ENCODE results near the gene GRID1. TPM values are rescaled to one million over a fixed set of nuclear protein-coding genes. Genes with fewer than 3 reads are reported as not detected.
"Not testable (repeated sequence)": the region's sequence is repeated elsewhere in the genome, so short reads cannot be mapped to it uniquely, and the experiment has no call there.

Gene GRID1
- total RNA-seq, 1 experiment from 2014 or later: 0.05 TPM

DNA sequence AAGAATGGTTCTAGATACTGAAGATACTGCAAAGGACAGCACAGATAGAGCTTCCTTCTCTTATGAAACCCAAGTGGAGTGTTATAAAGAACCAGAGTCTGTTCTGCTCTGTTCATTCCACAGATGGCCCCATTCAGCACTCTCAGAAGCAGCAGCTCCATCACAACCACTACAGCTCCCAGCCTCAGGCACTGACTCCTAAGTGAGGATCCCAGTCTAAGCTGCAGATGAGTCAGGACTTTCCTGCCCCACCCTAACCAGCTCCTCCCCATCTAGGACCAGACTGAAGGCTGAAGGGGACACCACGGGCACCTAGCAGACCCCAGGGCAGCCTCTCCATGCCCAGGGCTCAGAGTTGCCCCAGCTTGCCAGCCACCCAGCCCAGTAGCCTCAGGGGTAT lies 379.8 kb downstream of the GRID1 start:
- DNase-seq (ENCODE audit: extremely low read depth, low read depth): no peak

DNA sequence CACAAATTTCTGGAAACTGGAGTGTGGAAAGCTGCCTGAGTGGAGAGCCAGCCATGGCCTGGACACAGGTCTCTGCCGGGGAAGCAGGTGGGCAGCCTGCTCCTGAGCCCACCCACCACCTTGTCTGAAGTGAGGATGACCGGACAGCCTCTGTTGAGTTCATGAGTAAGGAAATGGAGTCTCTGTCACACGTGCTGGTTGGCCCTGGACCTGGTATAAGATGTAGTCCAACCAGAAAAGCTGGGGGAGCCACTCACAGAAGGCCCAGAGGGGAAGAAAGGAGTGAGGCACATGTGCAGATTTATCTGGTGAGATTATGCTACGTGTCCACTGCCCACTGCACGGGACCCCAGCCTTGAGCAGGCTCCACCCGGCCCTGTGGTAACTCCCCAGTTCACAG lies 383.5 kb downstream of the GRID1 start:
- DNase-seq (ENCODE audit: extremely low read depth, low read depth): no peak

DNA sequence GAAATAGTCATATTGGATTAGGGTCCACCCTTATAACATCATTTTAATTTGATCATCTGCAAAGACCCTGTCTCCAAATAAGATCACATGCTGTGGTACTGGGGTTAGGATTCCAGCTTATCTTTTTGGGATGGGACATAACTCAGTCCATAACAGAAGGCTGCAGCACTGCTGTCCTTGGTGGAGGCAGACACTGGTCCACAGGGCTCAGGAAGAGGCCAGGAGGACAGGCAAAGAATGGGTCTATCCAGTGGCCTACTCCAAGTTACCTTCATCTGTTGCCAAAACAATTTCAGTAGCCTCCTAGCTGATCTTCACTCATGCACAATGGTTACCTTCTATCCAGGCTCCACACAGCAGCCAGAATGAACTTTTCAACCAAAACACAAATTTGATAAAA lies 387.0 kb downstream of the GRID1 start:
- DNase-seq (ENCODE audit: extremely low read depth, low read depth): no peak

DNA sequence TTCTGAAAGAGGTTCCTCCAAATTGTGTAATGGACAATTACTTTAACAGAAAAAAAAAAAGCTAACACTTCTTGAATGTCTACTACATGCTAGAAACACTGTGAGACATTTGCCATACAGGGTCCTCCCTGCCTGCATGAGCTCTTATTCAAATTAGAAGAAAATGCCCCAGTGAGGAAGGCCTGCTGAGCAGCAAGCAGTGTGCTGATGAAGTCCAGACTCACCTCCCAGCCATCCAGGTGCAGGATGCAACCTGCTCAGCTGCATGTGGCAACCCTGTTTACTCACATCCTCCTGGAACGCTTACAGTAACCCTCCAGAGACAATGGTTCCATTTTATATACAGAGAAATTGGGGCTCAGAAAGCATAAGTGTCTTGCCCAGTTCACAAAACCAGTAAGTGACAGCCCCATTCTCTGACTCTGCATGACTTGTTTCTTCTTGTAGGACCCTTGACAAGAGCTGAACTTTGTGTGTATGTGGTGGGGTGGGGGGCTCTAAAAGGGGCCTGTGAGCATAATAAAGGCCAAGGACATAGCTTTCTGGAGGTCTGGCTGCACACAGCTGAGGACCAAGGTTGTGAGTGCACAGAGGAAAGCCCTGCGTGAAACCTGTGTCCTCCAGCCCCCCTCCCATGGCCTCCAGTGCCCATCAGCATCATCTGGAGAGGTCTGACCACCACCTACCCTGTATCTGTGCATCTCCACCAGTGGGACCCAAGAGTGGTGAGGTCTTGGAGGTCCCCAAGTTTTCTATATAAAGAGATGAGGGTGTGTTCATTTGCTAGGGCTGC lies 387.8 kb downstream of the GRID1 start:
- no peak for DNase-seq (ENCODE audit: extremely low read depth, low read depth)

DNA sequence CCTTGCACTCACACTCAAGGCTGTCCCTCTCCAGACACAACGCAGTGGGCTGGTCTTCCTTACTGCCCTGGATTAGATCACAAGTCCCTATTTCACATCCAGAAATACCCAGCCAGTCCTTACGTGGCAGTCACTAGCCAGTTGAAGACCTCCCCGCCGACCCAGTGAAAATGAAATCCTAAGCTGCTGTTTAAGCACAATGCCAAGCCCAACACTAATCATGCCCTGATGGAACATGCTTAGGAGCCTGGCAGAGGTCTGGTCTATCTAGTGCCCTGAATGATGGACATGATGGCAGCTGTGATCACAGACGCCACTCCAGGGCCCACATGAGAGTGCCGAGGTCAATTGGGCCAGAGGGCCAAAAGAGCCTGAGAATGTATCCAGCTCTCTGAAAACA lies 389.0 kb downstream of the GRID1 start:
- no peak for DNase-seq (ENCODE audit: extremely low read depth, low read depth)

DNA sequence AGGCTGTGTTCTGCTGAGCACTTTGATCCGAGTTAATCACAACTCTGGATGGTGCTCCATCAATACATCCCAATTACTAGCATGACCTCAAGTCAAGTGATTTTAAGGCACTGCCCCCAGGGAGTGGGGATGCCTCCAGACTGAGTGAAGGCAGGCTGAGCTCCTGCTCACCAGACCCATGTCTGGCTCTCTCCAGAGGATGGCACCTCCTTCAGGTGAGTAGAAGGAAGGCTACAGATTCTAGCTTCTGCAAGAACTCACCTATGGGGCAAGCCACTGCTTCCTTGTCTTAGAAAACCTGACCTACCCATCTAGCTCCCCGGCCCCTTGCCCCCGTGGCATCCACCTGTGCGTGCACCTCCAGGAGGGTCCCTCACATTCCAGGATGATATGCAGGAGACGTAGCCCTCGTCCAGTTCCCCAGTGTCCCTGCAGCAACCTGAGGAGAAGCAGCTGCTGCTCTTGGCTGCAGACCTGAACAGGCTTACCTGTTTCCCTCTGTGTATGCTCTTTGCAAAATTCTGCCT lies 390.3 kb downstream of the GRID1 start:
- no peak for DNase-seq (ENCODE audit: extremely low read depth, low read depth)

DNA sequence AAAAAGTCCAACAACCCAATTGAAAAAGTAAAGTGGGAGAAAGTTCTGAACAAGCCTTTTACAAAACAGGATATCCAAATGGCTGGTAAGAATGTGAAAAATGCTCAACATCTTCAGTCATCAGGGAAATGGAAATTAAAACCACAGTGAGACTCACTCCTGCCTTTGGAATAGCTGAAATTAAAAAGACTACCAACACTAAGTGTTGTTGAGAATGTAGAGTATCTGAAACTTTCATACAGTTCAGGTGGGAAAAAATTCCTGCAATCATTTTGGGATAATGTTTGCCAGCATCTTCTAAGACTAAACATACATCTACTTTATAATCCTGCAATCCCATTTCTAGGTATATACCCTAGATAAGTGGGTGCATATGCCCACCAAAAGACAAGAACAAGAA lies 395.1 kb downstream of the GRID1 start:
- DNase-seq (ENCODE audit: extremely low read depth, low read depth): no peak

DNA sequence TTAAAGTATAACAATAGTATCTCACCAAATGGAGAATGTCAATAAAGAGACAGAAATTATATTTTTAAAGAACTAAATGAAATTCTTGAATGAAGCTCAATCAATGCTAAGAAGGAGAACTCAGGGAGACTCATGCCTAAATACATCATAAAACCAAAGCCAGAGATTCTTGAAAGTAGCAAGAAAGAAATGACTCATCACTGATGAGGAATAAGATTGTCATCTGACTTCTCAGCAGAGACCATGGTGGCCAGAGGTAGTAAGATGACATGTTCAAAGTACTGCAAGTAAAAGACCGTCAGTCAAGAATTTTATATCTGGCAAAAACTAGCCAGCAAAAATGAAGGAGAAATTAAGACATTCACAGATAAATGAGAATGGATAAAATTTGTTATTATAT lies 399.0 kb downstream of the GRID1 start:
- no peak for DNase-seq (ENCODE audit: extremely low read depth, low read depth)

DNA sequence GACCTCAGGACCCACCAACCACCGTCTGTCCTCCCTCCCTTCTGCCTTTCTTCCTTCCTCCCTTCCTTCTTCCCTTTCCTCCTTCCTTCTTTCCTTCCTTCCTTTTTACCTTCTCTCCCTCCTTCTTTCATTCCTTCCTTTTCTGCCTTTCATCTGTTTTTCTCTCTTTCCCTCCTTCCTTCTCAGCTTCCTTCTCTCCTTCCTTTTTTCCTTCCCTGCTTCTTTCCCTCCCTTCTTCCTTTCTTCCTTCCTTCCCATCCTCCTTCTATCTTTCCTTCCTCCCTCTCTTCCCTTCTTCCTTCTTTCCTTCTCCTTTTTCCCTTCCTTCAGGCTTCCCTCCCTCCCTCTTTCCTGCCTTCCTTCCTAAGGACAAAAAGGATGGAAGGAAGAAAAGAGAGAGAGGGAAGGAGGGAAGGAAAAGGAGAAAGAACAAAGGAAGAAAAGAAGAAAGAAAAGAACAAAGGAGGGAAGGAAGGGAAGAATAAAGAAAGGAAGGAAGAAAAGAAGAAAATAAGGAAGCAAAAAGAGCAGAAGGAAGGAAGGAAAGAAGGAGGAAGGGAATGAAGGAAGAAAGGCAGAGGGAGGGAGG lies 405.0 kb downstream of the GRID1 start:
- DNase-seq (ENCODE audit: extremely low read depth, low read depth): no peak

DNA sequence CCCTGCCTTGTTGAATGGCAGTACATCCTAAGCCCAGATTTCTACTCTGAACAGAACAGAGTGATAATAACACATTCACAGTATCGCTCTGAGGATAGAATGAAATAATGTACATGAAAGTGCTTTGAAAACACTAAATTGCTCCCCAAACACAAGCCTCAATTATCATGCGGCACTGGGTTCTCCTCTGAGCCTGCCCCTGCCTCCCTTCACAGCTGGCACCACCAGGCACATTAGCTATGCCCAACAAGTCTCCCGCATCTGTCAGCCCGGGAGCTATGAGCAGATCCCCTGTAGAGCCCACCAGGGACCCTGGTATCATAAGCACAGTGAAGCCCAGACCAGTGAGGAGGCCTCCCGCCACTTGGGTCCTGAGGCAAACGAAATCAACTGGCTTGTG lies 405.5 kb downstream of the GRID1 start:
- no peak for DNase-seq (ENCODE audit: extremely low read depth, low read depth)

DNA sequence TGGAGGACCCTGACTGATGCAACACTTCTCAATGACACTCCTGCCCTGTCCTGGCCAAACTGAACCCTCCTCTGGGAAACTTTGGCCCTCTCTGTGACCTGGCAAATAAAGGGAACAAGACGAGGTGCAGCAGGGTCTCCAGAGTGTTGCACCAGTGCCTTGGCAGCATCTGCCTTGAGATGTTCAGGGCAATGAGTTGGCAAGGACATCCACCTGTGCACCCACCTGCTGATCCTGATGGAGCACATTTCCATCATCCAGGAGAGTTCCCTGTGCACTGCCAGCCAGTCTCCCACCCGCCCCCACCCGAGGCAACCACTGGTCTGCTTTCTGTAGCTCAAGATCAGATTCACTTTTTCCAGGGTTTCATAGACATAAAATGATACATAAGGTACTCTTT lies 407.4 kb downstream of the GRID1 start:
- no peak for DNase-seq (ENCODE audit: extremely low read depth, low read depth)

DNA sequence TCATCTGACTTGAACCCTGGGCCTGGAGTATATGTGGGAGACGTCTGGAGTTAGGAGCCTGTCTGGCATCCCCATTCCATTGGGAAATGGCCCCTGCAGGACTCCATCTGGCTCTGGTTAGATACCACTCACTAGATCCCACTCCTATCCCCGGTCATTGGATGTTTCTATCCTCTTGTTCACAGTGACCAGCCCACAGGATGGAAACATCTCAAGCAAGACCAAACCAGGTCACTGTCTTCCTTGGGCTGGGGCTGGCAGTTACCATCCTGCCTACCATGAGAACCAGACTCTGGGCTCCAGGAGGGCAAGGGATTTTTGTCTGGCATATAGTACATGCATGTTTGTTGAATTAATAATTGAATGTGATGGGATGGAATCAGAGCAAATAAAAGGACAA lies 415.7 kb downstream of the GRID1 start:
- DNase-seq (ENCODE audit: extremely low read depth, low read depth): no peak

DNA sequence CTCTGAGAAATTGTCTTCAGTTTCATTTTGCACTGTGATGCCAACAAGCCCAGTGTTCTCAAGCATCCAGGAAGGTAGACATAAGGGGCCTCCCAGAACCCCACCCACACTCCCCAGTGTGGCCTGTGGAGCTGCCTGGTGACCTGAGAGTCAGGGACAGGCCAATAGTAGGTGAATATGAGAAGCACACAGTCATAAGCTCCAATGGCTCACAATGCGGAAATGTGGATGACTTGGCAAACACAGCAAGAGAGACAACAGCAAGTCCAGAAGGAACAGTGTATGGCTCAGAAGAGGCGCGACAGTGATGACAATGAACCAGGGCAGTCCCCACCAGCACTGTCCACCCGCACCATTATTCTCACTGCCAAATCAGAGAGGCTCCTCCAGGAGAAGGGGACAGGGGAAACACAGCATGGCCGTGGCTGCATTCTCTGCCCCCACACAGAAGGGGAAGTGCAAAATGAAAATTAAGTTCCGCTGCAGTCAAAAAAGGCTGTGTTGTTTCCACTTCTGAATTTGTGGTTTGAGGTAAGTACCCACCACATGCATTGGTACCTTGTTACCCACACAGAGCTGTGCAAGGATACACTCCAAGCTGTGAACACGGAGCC lies 419.8 kb downstream of the GRID1 start:
- no peak for DNase-seq (ENCODE audit: extremely low read depth, low read depth)

DNA sequence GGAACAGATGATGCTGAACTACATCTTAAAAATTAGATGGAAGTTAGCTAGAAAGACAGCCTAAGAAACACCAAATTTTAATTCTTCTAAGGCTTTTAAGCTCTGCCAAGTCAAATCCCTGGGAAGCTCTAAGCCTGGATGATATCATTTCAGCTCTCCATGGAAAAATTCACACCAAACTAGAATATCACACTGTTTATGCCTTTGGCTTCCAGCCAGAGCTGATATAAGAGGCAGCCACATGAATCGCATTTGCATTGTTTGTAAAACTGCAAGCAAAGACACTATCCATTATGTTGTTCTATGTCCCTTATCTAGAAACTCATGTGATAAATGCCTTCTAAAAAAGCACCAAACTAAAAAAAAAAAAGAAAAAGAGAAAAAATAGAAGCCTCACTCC lies 430.4 kb downstream of the GRID1 start:
- DNase-seq (ENCODE audit: extremely low read depth, low read depth): no peak

DNA sequence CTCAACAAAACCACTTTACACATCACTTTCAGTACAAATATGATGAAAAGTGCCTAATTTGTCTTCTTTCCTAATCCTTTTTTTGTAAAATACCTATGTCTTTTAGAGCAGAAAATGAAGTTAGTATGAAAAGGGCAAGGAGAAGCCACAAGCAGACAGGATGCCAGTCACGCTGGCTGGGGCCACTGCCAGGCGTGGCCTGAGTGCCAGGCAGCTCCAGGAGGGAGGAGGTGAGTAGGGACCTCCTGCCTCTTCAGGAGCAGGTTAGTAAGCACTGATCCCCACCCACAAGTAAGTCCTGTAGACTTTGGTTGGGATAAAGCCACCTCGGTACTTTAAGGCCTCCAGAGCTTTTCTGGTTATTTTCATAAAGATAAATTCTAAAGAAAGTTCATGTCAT lies 432.0 kb downstream of the GRID1 start:
- no peak for DNase-seq (ENCODE audit: extremely low read depth, low read depth)

DNA sequence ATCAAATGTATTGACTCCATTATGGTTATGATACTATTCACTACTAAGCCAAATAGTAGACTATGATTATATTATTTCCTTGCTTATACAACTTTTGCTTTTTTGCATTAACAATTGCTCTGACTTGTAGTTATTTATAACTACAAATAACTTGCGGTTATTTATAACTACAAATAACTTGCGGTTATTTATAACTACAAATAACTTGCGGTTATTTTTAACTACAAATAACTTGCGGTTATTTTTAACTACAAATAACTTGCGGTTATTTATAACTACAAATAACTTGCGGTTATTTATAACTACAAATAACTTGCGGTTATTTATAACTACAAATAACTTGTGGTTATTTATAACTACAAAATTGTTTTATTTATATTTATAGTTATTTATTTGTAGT lies 436.6 kb downstream of the GRID1 start:
- DNase-seq (ENCODE audit: extremely low read depth, low read depth): not testable (repeated sequence)

DNA sequence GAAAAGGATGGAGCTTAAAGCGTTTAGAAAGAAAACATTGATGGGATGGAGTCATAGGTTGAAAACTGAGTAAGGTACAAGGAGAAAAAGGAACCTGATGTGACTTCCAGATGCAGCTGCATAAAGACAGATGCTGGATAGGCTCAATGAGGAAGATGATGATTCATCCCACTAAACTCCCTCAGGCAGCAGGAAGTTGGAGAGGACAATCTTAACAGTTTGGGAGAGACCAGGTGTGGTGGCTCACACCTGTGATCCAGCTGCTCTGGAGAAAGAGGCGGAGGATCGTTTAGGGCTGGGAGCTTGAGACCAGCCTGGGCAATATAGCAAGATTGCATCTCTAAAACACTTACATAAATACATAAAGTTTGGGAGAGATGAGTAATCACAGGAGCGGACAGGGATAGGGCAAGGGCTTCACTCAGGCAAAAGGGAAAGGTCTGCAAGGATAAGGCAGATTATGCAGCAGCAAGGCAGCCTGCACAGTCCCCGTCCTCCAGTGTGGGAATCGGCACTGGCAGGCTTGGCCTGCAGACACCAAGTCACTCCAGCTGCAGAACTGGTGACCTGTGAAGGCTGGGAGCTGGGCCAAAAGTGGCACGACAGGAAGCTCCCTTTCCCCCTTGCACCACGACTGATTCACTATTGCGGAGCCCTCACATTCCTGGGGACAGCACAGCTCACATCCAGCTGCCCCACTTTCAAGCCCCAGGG lies 438.5 kb downstream of the GRID1 start:
- DNase-seq (ENCODE audit: extremely low read depth, low read depth): no peak

DNA sequence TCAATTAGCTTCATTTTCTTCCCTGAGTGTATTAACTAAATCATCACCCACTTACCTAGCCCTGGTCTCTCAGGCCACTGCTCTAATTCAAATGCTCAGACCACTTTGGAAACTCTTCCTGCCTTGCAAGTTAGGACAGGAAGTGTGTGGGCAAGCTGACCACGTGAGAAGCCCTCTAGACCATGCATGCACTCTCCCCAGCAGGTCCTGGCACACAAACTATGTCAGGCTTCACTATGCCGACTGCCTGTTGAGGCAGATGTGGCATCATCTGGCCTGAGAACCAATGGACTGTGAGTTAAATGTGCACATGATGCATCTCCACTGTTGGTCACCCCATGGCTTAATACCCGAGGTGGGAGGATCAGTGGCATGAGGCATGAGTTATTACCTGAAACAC lies 439.6 kb downstream of the GRID1 start:
- no peak for DNase-seq (ENCODE audit: extremely low read depth, low read depth)

DNA sequence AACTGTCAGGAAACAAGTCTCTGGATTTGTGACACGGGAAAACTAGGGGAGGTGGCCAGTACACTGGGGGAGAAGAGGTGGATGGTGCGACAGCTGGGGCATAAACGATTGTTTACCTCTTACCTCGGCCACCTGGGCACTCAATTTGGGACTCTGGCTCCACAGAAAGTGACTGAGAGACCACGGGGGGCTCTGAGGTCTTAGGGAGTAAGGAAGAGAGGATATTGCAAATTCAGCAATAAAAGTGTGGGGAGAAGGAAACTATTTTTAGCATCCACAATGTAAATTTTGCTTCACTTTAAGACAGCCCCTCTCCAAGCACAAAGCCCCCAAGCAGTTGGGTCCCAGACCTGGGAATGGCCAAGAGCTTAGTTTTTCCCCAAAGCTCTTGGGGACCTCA lies 440.5 kb downstream of the GRID1 start:
- DNase-seq (ENCODE audit: extremely low read depth, low read depth): no peak

DNA sequence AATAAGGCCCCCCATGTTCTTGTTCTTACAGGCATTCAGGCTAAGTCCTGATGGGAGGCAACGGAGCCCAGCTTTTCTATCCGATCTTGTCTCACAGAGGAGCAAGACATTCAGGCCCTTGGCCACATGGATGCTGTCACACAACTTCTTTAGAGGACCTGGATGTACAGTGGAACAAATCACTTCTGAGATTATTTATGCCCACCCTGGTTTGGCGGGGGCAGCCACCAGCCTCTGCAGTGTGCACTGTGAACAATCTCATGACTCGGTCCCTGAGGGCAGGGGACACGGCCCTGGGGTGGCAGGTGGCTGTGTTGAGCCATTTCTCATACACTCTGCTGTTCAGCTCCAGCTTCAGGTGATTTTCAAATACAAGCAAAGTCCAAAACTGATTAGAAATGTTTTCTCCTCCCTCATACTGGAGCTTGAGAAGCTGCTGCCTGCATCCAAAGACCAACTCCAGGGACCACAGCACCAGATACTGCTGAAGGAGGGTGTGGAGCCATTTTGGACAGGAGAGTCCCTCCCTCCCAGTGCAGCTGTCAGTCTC lies 441.3 kb downstream of the GRID1 start:
- DNase-seq (ENCODE audit: extremely low read depth, low read depth): no peak

Data from NCI-H460 (cell line).